ENCODE data around the gene SP110.

DNA sequence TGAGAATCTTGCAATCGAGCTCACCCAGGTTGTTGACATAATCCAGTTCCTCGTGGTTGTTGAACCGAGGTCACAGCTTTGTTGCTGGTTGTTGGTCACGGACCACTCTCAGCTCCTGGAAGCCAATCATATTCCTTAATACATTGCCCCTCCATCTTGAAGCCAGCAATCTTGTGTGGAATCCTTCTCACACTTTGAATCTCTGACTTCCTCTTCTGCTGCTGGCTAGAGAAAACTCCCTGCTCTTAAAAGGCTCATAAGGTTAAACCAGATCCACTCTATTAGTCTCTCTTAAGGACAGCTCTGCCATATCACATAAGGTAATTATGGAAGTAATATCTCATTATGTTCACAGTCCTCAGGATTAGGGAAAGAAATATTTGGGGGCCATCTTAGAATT lies 46.9 kb upstream of the SP110 start:
- TF ChIP-seq, protein P1, sequence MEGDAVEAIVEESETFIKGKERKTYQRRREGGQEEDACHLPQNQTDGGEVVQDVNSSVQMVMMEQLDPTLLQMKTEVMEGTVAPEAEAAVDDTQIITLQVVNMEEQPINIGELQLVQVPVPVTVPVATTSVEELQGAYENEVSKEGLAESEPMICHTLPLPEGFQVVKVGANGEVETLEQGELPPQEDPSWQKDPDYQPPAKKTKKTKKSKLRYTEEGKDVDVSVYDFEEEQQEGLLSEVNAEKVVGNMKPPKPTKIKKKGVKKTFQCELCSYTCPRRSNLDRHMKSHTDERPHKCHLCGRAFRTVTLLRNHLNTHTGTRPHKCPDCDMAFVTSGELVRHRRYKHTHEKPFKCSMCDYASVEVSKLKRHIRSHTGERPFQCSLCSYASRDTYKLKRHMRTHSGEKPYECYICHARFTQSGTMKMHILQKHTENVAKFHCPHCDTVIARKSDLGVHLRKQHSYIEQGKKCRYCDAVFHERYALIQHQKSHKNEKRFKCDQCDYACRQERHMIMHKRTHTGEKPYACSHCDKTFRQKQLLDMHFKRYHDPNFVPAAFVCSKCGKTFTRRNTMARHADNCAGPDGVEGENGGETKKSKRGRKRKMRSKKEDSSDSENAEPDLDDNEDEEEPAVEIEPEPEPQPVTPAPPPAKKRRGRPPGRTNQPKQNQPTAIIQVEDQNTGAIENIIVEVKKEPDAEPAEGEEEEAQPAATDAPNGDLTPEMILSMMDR (IDR thresholded peaks at IDR 0.05), result no peak
- no peak for TF ChIP-seq POLR2A (IDR thresholded peaks at IDR 0.05)
- TF ChIP-seq POLR2AphosphoS5 (IDR thresholded peaks at IDR 0.05), result no peak
- no peak for TF ChIP-seq EP300 (IDR thresholded peaks at IDR 0.05)

Data from upper lobe of left lung (tissue), 4 donors.